Stomach (tissue), 9 donors: ENCODE data around the gene CNTNAP5. TPM values are rescaled to one million over a fixed set of nuclear protein-coding genes. Genes with fewer than 3 reads are reported as not detected.

Source experiments
- DNase-seq, 2 donors: peaks; one replicate each; pipeline versions ENCODE4 v3.0.0 to v3.0.0-alpha.2; 2013 to 2019
- H3K27ac ChIP-seq, 5 donors: fragments of 200-600 bp in 4 of 5; sonication (generic) in 4 of 5; one replicate each; pipeline ENCODE4 v1.5.1; 2013 to 2019; ENCODE audit warnings: mild to moderate bottlenecking in 1 of 5, moderate library complexity in 1 of 5
- H3K27me3 ChIP-seq, 3 donors: fragments of 200-600 bp; sonication (generic); one replicate each; pipeline ENCODE4 v1.5.1; 2017 to 2019; ENCODE audit warnings: mixed run types in 1 of 3
- H3K36me3 ChIP-seq, 4 donors: fragments of 200-600 bp; sonication (generic); 1 replicate in 3 of 4; 2 replicates in 1 of 4; pipeline ENCODE4 v1.5.1; 2016 to 2019
- H3K4me1 ChIP-seq, 4 donors: fragments of 200-600 bp; sonication (generic); one replicate each; pipeline ENCODE4 v1.5.1; 2016 to 2019
- H3K4me3 ChIP-seq, 4 donors: fragments of 200-600 bp; sonication (generic) in 3 of 4; one replicate each; pipeline ENCODE4 v1.5.1; 2016 to 2019; ENCODE audit warnings: mild to moderate bottlenecking in 1 of 4
- H3K9me3 ChIP-seq, 4 donors: fragments of 200-600 bp; sonication (generic); one replicate each; pipeline ENCODE4 v1.5.1; 2016 to 2019
- EP300 ChIP-seq: sonication (generic); formaldehyde crosslinking; IDR thresholded peaks from one replicate; pipeline ENCODE4 v1.6.1; 2017; ENCODE audit warnings: antibody characterized with exemption
- POLR2A ChIP-seq, 4 donors: fragments of 450-650 bp; IDR thresholded peaks; one replicate each; pipeline ENCODE4 v1.6.1; 2016; ENCODE audit warnings: antibody characterized with exemption in 4 of 4, control low read depth in 2 of 4, mild to moderate bottlenecking in 1 of 4, moderate library complexity in 1 of 4
- POLR2AphosphoS5 ChIP-seq, 3 donors: sonication (generic); formaldehyde crosslinking; IDR thresholded peaks; one replicate each; pipeline ENCODE4 v1.6.1; 2016; ENCODE audit warnings: antibody characterized with exemption in 3 of 3
- WGBS, 5 donors: extraction: QIAGEN DNeasy Blood & Tissue Kit in 3 of 5; methylation state at CpG; one replicate each; pipeline versions ENCODE4 v1.1.5 to v1.1.7; 2013 to 2018; 5-methylcytosine and 5-hydroxymethylcytosine counted together
- intact Hi-C: fragments of 100-400 bp; cut with DNase I; formaldehyde crosslinking; loops from one replicate; pipeline ENCODE4 v1.15.1; 2023; ENCODE audit warnings: low total_unique reads
- polyA plus RNA-seq, 3 donors: library from polyadenylated mRNA; stranded (reverse); fragments of 200-250 nt; gene quantifications; one replicate each; pipeline ENCODE4 v1.2.3, GENCODE V29; 2013
- total RNA-seq, 5 donors: library from RNA; depleted of rRNA; stranded (reverse); fragments of >200 nt; gene quantifications; one replicate each; pipeline versions ENCODE4 v1.1.0 to v1.2.3, GENCODE V29; 2014 to 2016
- TF ChIP-seq, protein P1 (sequence below), 7 experiments: fragments of 450-650 bp in 4 of 7; fragments of 200-600 bp in 3 of 7; sonication (generic) in 3 of 7; IDR thresholded peaks; one replicate each; pipeline ENCODE4 v1.5.1; 2016 to 2019; ENCODE audit warnings: antibody characterized with exemption in 7 of 7, control low read depth in 2 of 7, mild to moderate bottlenecking in 1 of 7
- donor health status: healthy with polysubstance abuse.
- donor health status: Bipolar disorder and iron deficiency.
- donor health status: healthy.

Gene CNTNAP5
- total and polyA plus RNA-seq, 8 donors, result 1.3 TPM; not detected in 7

DNA sequence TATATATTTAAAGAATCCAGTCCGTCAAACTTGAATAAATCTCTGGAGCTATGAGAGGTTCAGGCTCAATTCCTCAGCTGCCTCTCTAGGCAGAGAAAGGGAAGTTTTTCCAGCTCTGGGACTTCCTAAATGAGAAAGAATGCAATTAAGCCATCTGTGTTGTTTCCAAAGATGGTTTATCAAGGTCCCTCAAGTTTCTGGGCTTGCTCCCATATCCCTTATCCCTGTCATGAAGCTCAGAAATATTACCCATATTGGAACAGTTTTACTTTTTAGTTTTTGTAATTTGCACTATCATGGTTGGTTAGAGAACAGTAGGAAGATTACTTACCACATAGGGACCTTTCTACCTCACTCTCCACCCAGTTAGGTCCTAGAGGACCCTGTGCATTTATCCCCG is 1.4 kb downstream of the CNTNAP5 start:
- peaks cover 0 to 7% (median 0%) of the 10 kb centered on the region in 4 donors for H3K9me3 ChIP-seq
- H3K27ac ChIP-seq, result no peak overlapping the region
- H3K27me3 ChIP-seq, result peaks cover 0 to 45% (median 24%) of the 10 kb centered on the region in 3 donors
- TF ChIP-seq EP300, result no peak
- TF ChIP-seq POLR2AphosphoS5 (IDR thresholded peaks at IDR 0.05), result no peak
- TF ChIP-seq, protein P1, sequence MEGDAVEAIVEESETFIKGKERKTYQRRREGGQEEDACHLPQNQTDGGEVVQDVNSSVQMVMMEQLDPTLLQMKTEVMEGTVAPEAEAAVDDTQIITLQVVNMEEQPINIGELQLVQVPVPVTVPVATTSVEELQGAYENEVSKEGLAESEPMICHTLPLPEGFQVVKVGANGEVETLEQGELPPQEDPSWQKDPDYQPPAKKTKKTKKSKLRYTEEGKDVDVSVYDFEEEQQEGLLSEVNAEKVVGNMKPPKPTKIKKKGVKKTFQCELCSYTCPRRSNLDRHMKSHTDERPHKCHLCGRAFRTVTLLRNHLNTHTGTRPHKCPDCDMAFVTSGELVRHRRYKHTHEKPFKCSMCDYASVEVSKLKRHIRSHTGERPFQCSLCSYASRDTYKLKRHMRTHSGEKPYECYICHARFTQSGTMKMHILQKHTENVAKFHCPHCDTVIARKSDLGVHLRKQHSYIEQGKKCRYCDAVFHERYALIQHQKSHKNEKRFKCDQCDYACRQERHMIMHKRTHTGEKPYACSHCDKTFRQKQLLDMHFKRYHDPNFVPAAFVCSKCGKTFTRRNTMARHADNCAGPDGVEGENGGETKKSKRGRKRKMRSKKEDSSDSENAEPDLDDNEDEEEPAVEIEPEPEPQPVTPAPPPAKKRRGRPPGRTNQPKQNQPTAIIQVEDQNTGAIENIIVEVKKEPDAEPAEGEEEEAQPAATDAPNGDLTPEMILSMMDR (IDR thresholded peaks at IDR 0.05), result no peak
- TF ChIP-seq POLR2A (IDR thresholded peaks at IDR 0.05), result no peak
- H3K36me3 ChIP-seq, result no peaks in the 10 kb centered on the region
- DNase-seq, result no peak
- no peak overlapping the region for H3K4me3 ChIP-seq
- peaks cover 0 to 17% (median 12%) of the 10 kb centered on the region in 4 donors for H3K4me1 ChIP-seq
- intact Hi-C loops, result no loop called here
- 77 to 89% (median 86%) methylated on average over 2 of the region's 2 CpGs for WGBS, 5 donors

DNA sequence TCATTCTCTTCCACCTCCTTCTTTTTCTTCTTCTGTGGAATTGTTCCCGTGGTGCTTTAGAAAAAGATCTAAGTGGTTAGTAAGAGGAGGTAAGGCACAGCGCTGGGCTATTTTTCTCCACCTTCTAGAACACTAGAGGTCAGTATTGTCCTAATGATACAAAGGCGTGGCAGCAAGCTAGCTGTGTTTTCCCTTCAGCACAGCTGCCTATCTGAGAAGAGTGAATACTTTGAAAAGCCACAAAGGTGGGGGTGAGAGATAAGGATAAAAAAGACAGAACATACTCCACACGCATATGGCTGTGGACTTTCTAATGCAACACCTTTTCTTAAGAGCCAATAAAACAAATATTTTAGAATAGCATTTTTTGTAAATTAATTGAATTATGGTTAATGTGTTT is 2.1 kb downstream of the CNTNAP5 start:
- Histone ChIP-seq H3K27ac (no peak overlapping the region), H3K4me3 (no peak overlapping the region), H3K36me3 (no peaks in the 10 kb centered on the region), H3K9me3 (peaks cover 0 to 7% (median 0%) of the 10 kb centered on the region in 4 donors), H3K4me1 (peaks cover 0 to 17% (median 12%) of the 10 kb centered on the region in 4 donors), H3K27me3 (peaks cover 0 to 45% (median 24%) of the 10 kb centered on the region in 3 donors)
- intact Hi-C loops, result no loop called here
- TF ChIP-seq POLR2AphosphoS5 (IDR thresholded peaks at IDR 0.05), result no peak
- TF ChIP-seq POLR2A (IDR thresholded peaks at IDR 0.05), result no peak
- no peak for TF ChIP-seq EP300
- TF ChIP-seq, protein P1 (IDR thresholded peaks at IDR 0.05), result peak in 4 of 7 experiments; percentile 39 to 53 (median 48)
- WGBS, 5 donors, result 0 to 2% (median 1%) methylated on average over 4 of the region's 4 CpGs
- DNase-seq, result peak; percentile 27 to 83

DNA sequence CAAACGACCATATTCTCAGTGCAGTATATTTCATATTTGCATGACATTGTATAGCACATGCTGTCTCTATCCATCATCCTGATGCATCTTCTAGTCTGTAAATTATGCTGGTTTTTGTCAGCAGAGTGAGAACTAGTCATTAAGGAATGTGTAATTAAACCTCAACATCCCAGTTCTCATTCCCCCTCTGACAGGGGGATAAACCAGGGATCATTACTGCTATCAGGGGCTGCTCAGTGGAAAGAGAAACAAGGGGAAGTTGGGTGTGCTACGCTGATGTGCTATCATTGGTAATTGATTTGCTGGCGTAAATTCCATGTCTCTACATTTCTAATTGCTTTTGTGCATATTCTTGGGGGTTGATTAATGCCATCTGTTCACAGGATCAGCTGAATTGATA is 7.7 kb downstream of the CNTNAP5 start:
- 53 to 75% (median 66%) methylated on average over 3 of the region's 3 CpGs for WGBS, 5 donors
- intact Hi-C loops, result no loop called here
- Histone ChIP-seq H3K4me3 (no peak overlapping the region), H3K27me3 (no peaks in the 10 kb centered on the region), H3K36me3 (no peaks in the 10 kb centered on the region), H3K9me3 (no peaks in the 10 kb centered on the region), H3K4me1 (no peaks in the 10 kb centered on the region), H3K27ac (no peak overlapping the region)
- DNase-seq, result no peak
- TF ChIP-seq POLR2A (IDR thresholded peaks at IDR 0.05) (no peak), POLR2AphosphoS5 (IDR thresholded peaks at IDR 0.05) (no peak)

DNA sequence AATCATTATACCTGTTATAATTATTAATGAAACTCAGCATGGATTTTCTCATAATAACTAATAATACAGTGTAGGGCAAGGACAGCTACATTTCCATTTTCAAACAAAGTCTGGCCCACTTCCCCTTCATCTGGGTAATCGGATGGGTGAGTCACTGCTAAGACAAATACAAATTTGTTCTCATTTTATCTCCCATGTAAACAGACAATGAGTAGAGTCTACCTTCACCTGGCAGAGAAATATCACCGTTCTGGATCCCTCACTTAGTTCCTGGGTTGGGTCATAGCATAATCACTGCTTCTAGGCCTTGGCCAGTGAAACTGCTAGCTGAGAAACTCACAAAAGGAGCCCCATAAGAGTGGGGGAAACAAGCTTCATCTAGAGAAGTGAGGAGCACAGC is 9.2 kb downstream of the CNTNAP5 start:
- 36 to 73% (median 47%) methylated on average over 2 of the region's 2 CpGs for WGBS, 5 donors
- Histone ChIP-seq H3K4me3 (no peak overlapping the region), H3K36me3 (no peaks in the 10 kb centered on the region), H3K9me3 (no peaks in the 10 kb centered on the region), H3K27me3 (no peaks in the 10 kb centered on the region), H3K4me1 (no peaks in the 10 kb centered on the region), H3K27ac (no peak overlapping the region)
- intact Hi-C loops, result no loop called here
- DNase-seq, result no peak
- TF ChIP-seq POLR2A (IDR thresholded peaks at IDR 0.05) (no peak), EP300 (no peak), POLR2AphosphoS5 (IDR thresholded peaks at IDR 0.05) (no peak)
- TF ChIP-seq, protein P1 (IDR thresholded peaks at IDR 0.05), result no peak

DNA sequence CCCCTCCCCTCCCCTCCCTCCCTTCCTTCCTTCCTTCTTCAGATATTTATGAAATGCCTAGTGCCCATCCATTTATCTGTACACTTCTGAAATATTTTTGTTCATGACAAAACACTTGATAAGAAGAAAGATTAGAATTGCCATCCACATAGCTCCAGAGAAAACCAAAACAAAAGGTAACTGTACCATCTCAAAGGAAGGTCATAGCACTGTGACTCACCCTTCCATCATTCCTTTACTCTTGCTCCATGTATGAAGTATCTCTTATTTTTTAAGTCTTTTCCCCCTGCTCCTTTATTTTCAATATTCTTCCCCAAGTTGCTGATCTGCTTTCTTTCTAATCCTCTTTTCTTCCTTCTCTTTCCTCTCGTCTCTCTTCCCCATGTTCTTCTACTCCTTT is 9.9 kb downstream of the CNTNAP5 start:
- intact Hi-C loops, result no loop called here
- no peak for DNase-seq
- H3K4me3 ChIP-seq, result no peak overlapping the region
- no peaks in the 10 kb centered on the region for H3K27me3 ChIP-seq
- H3K9me3 ChIP-seq, result no peaks in the 10 kb centered on the region
- no peaks in the 10 kb centered on the region for H3K36me3 ChIP-seq
- no peak overlapping the region for H3K27ac ChIP-seq
- WGBS, 5 donors, result 68 to 90% (median 81%) methylated on average over 1 of the region's 1 CpG
- TF ChIP-seq, protein P1 (IDR thresholded peaks at IDR 0.05), result no peak
- TF ChIP-seq EP300 (no peak), POLR2A (IDR thresholded peaks at IDR 0.05) (no peak), POLR2AphosphoS5 (IDR thresholded peaks at IDR 0.05) (no peak)
- H3K4me1 ChIP-seq, result no peaks in the 10 kb centered on the region
